Mucosa of descending colon (tissue), 3 donors: ENCODE results near the gene ARAP3. TPM values are rescaled to one million over a fixed set of nuclear protein-coding genes. Genes with fewer than 3 reads are reported as not detected.

Source experiments
- ATAC-seq: fragments of 200-7000 bp; cut with Tn5 transposase; one replicate; pipeline ENCODE4 v1.9.1; 2020; ENCODE audit warnings: mild to moderate bottlenecking, moderate library complexity
- DNase-seq, 3 donors: peaks; one replicate each; pipeline ENCODE4 v3.0.0-alpha.2; 2020
- H3K36me3 ChIP-seq: fragments of 200-600 bp; one replicate; pipeline ENCODE4 v1.8.0; 2021; ENCODE audit warnings: low read depth, mild to moderate bottlenecking
- H3K4me1 ChIP-seq: fragments of 200-600 bp; one replicate; pipeline ENCODE4 v1.8.0; 2021; ENCODE audit warnings: low read depth, mild to moderate bottlenecking
- H3K4me3 ChIP-seq: fragments of 200-600 bp; one replicate; pipeline ENCODE4 v1.8.0; 2021; ENCODE audit warnings: mild to moderate bottlenecking
- H3K9me3 ChIP-seq: fragments of 200-600 bp; one replicate; pipeline ENCODE4 v1.8.0; 2021; ENCODE audit warnings: mild to moderate bottlenecking
- intact Hi-C, 2 donors: fragments of 100-400 bp; cut with DNase I in 1 of 2; cut with micrococcal nuclease in 1 of 2; formaldehyde crosslinking; loops; one replicate each; pipeline versions ENCODE4 v1.11.0 to v1.11.1; 2022; cut with DNase I, micrococcal nuclease
- total RNA-seq, 3 donors: library from RNA; stranded (reverse); fragmentation: NEBNext Ultra II Directional in 2 of 3; extraction: Animal tissue kit (Norgen Biotek cat#: 25700) in 2 of 3; gene quantifications; one replicate each; pipeline versions ENCODE4 v1.2.1 to v1.2.4, GENCODE V29; 2021 to 2023
- TF ChIP-seq, protein P1 (sequence below): fragments of 200-600 bp; IDR thresholded peaks from one replicate; pipeline ENCODE4 v1.8.0; 2022; ENCODE audit warnings: antibody characterized with exemption, mild to moderate bottlenecking
- donor health status: DM: no; HTN: no; CAD: no; lungs with moderate emphysema.
- donor health status: DM: no; HTN: no; CAD: no.
- donor health status: DM: no; HTN: yes; CAD: no.

ARAP3 gene
- total RNA-seq, 3 donors from 2014 or later, result 5.7 to 10.9 (median 8.0) TPM

DNA sequence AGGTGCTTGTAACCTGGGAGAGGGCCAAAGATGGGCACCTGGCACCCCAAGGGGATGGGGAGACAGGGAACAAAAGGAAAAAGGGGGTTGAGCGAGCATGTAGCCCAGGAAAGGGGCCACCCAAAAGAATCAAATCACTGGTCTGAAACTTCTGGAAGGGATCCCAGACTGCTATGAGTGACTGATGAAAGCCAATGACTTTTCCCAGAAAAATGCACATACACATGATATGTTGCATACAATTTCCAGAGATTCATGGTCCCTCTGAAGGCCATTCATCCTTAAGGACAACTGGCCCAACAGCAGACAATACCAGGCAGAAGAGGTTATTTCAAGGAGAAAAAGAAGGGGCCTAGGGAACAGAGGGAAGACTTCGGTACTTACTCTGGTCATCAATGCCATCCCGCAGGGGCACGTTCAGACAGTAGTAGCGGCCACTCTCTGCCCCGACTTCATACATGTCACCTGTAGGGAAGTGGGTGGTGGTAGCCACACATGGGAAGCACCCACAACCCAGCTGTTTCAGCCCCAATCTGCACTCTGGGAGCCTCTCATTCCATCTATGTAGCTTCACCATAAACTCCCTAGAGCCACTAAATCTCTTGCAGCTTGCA lies 53.7 kb downstream of the ARAP3 start:
- DNase-seq (no peak), ATAC-seq (no peak)
- Histone ChIP-seq H3K36me3 (no peaks in the 10 kb centered on the region), H3K4me1 (no peaks in the 10 kb centered on the region), H3K9me3 (no peaks in the 10 kb centered on the region), H3K4me3 (no peak overlapping the region)
- TF ChIP-seq, protein P1, sequence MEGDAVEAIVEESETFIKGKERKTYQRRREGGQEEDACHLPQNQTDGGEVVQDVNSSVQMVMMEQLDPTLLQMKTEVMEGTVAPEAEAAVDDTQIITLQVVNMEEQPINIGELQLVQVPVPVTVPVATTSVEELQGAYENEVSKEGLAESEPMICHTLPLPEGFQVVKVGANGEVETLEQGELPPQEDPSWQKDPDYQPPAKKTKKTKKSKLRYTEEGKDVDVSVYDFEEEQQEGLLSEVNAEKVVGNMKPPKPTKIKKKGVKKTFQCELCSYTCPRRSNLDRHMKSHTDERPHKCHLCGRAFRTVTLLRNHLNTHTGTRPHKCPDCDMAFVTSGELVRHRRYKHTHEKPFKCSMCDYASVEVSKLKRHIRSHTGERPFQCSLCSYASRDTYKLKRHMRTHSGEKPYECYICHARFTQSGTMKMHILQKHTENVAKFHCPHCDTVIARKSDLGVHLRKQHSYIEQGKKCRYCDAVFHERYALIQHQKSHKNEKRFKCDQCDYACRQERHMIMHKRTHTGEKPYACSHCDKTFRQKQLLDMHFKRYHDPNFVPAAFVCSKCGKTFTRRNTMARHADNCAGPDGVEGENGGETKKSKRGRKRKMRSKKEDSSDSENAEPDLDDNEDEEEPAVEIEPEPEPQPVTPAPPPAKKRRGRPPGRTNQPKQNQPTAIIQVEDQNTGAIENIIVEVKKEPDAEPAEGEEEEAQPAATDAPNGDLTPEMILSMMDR, result no peak
- intact Hi-C loops, result no loop called here

DNA sequence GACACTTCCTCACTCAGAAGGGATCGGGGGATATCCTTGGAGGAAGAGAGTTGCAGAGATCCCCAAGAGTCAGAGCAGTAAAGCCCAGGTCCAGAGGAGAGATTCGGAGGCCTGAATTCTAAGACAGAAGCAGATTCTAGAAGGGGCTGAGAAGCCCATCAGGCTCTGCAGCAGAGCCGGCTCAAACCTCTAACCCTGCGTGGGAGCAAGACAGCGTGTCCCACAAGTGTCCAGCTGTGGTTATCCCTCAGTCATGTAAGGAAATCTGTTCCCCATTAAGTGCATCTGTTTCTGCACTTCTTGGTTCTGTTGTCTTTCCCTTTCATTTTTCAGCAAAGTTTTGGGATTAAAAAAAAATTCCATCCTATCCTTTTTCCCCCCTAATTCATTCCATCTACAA lies 58.4 kb downstream of the ARAP3 start:
- TF ChIP-seq, protein P1, result no peak
- intact Hi-C loops, result no loop called here
- DNase-seq (no peak), ATAC-seq (no peak)
- no peaks in the 10 kb centered on the region for H3K36me3 ChIP-seq
- H3K4me1 ChIP-seq, result no peaks in the 10 kb centered on the region
- no peaks in the 10 kb centered on the region for H3K9me3 ChIP-seq
- no peak overlapping the region for H3K4me3 ChIP-seq

DNA sequence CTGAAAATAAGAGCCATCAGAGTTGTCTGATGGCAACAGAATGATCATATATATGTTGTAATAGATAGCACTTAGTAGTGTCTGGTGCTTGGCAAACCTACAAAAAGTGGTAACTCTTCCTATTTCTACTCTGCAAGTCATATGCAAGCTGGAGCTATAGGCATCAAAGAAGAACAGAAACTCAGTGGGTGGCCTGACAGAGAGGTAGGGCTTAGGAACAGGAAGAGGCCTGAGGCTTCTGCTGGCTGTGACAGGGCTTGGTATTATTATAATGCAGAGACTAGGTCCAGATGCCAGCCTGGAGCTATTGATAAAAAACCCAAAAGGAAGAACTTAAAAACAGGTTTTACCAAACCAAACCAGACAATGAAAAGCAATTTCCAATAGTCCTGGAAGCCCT lies 58.8 kb downstream of the ARAP3 start:
- Histone ChIP-seq H3K4me3 (no peak overlapping the region), H3K4me1 (no peaks in the 10 kb centered on the region), H3K36me3 (no peaks in the 10 kb centered on the region), H3K9me3 (no peaks in the 10 kb centered on the region)
- ATAC-seq, result no peak
- DNase-seq, result no peak
- intact Hi-C loops, result no loop called here
- TF ChIP-seq, protein P1, result no peak

DNA sequence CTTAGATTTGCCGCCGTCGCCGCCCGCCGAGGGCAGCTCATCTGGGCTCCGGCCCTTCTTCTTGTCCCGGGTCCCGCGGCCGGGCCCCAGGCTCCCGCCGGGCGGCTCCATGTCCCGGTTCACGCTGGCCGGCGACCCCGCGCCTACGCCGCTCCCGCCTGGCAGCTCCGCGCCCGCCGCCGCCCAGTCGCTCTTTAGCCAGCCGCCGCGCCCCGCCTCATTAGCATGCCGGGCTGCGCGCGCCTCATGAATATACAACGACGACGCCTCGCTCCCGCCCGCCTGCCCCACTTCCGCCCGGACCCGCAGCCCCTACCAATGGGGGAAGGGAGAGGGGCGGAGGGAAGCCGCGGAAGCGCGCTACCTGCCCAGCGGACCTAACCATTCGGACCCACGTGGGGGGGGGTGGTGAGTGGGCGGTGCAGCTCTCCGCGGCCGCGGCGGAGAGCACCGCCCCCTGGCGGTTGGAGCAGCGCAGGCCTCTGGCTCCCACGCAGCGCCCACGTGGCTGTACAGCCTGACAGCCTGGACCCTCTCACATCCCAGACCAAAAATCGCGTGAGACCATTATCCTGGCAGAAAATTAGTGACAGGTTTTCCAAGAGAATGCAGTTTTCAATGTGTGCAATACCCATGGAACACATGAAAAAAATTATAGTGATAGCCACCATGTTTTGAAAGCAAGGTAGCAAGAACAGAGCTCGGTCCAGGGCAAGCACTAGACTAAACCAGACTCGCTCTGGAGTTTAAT lies 63.1 kb downstream of the ARAP3 start, which contains the start of gene DIAPH1:
TSS of gene DIAPH1 (minus strand) at position 197 of the 751 bp plus-strand sequence. CDS start at position 111, 86 bp downstream.
- H3K4me1 ChIP-seq, result peaks cover 3% of the 10 kb centered on the region
- peak within 1 kb of the TSS; percentile 92 for H3K4me3 ChIP-seq
- H3K9me3 ChIP-seq, result no peaks in the 10 kb centered on the region
- no peaks in the 10 kb centered on the region for H3K36me3 ChIP-seq
- intact Hi-C loops, result loop anchor here in 1 of 2 donors (2.0 kb wide), 1 partner anchor 26 kb away; no protein-coding TSS in a partner anchor
- DNase-seq (peak; percentile 98 to 99 (median 98)), ATAC-seq (peak; percentile 97)
- TF ChIP-seq, protein P1, result peak; percentile 95

DNA sequence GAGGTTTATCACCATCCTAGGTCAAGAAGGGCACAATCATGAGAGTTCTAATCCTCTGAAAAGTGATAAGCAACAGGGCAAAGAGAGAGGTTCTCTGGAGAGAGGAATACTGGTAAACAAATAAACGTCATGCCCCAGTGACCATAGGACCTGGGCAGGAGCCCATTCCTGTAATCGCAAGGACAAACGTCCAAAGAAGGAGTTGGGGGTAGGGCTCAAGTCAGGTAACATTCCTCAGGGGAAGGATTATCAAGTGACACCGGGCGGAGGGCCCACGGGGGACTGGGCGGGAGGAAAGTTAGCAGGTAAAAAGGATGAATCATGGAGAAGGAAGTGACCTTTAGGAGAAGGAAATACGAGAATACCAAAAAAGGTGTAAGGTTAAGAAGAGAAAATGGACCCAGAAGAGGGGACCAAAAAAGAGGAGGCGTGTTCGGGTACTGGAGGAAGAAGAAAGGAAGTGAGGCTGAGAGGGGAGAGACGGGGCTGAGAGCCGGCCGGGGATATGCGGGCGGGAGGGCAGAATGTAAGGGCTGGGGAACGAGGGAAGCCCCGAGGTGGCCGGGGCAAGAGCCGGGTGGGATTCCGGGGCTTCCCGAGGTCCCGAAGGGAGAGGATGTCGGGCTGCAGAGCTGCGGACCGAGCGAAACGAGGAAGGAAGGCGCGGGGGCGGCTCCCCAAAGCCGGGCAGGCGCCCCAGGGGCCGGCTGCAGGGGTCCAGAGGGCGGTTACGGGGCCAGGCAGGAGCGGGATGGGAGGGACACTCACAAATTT lies 63.8 kb downstream of the ARAP3 start:
- H3K4me3 ChIP-seq, result peak overlapping the region; percentile 92
- TF ChIP-seq, protein P1, result no peak
- H3K9me3 ChIP-seq, result no peaks in the 10 kb centered on the region
- peak; percentile 68 to 76 (median 75) for DNase-seq
- H3K36me3 ChIP-seq, result no peaks in the 10 kb centered on the region
- peaks cover 3% of the 10 kb centered on the region for H3K4me1 ChIP-seq
- ATAC-seq, result peak; percentile 53
- intact Hi-C loops, result loop anchor here in 1 of 2 donors (2.0 kb wide), 1 partner anchor 25 kb away; no protein-coding TSS in a partner anchor
